ENCODE results near the gene TFRC.
"Not testable (repeated sequence)": the region's sequence is repeated elsewhere in the genome, so short reads cannot be mapped to it uniquely, and the experiment has no call there.

DNA sequence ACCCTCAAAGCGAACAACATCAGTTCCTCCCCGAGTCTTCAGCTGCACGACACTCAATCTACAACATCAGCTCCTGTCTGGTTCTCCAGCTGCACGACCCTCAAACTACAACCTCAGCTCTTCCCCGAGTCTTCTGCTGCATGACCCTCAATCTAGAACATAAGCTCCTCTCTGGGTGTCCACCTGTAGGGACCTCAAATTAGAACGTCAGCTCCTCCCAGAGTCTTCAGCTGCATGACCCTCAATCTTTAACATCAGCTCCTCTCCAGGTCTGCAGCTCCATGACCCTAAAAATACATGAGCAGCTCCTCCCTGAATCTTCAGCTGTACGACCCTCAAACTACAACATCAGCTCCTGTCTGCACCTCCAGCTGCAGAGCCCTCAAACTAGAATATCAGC lies 80.7 kb downstream of the TFRC start:
- TF ChIP-seq POLR2A (IDR thresholded peaks at IDR 0.05), result not testable (repeated sequence)
- TF ChIP-seq, protein P1, sequence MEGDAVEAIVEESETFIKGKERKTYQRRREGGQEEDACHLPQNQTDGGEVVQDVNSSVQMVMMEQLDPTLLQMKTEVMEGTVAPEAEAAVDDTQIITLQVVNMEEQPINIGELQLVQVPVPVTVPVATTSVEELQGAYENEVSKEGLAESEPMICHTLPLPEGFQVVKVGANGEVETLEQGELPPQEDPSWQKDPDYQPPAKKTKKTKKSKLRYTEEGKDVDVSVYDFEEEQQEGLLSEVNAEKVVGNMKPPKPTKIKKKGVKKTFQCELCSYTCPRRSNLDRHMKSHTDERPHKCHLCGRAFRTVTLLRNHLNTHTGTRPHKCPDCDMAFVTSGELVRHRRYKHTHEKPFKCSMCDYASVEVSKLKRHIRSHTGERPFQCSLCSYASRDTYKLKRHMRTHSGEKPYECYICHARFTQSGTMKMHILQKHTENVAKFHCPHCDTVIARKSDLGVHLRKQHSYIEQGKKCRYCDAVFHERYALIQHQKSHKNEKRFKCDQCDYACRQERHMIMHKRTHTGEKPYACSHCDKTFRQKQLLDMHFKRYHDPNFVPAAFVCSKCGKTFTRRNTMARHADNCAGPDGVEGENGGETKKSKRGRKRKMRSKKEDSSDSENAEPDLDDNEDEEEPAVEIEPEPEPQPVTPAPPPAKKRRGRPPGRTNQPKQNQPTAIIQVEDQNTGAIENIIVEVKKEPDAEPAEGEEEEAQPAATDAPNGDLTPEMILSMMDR (IDR thresholded peaks at IDR 0.05), result not testable (repeated sequence)
